ENCODE results near the gene DNAJB1. TPM values are rescaled to one million over a fixed set of nuclear protein-coding genes. Genes with fewer than 3 reads are reported as not detected.
A peak's percentile ranks its signal among the peaks of the same experiment; 100 is the strongest.

The DNAJB1 gene
- total RNA-seq, 1 donor from 2014 or later, result 83.3 TPM

GRCh38 chr19:14540741-14541525, 22.7 kb upstream of the DNAJB1 start:
- DNase-seq (ENCODE audit: low read depth), result no peak
- TF ChIP-seq, protein P1, sequence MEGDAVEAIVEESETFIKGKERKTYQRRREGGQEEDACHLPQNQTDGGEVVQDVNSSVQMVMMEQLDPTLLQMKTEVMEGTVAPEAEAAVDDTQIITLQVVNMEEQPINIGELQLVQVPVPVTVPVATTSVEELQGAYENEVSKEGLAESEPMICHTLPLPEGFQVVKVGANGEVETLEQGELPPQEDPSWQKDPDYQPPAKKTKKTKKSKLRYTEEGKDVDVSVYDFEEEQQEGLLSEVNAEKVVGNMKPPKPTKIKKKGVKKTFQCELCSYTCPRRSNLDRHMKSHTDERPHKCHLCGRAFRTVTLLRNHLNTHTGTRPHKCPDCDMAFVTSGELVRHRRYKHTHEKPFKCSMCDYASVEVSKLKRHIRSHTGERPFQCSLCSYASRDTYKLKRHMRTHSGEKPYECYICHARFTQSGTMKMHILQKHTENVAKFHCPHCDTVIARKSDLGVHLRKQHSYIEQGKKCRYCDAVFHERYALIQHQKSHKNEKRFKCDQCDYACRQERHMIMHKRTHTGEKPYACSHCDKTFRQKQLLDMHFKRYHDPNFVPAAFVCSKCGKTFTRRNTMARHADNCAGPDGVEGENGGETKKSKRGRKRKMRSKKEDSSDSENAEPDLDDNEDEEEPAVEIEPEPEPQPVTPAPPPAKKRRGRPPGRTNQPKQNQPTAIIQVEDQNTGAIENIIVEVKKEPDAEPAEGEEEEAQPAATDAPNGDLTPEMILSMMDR (conservative IDR thresholded peaks at IDR 0.05; ENCODE audit: low read depth, low read length), result no peak
- H3K4me3 ChIP-seq (ENCODE audit: low read depth, low read length), result no peak overlapping the region

- no peak for DNase-seq (ENCODE audit: low read depth)
- no peak overlapping the region for H3K4me3 ChIP-seq (ENCODE audit: low read depth, low read length)
- TF ChIP-seq, protein P1 (conservative IDR thresholded peaks at IDR 0.05; ENCODE audit: low read depth, low read length), result no peak
These were observed 18.9 kb upstream of the DNAJB1 start for GRCh38 chr19:14536926-14537692.

GRCh38 chr19:14533450-14533849, 15.3 kb upstream of the DNAJB1 start:
- H3K4me3 ChIP-seq (ENCODE audit: low read depth, low read length), result no peak overlapping the region
- TF ChIP-seq, protein P1 (conservative IDR thresholded peaks at IDR 0.05; ENCODE audit: low read depth, low read length), result no peak
- DNase-seq (ENCODE audit: low read depth), result no peak

DNA sequence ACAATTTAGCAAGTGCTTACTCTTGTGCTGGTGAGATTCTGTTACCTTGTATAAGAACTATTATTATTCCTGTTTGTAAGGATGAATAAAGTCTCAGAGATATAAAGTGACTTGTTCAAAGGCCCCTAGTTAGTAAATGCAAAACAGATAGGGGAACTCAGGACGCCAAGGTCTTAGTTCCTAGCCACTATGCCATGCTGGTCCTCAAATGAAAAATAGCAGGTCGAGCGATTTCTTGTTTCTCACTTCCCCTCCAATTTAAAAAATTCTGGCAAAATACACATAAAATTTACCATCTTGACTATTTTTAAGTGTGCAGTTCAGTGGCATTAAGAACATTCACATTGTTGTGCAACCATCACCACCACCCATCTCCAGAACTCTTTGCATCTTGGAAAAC, 12.3 kb upstream of the DNAJB1 start:
- DNase-seq (ENCODE audit: low read depth), result no peak
- peak overlapping the region; percentile 89 for H3K4me3 ChIP-seq (ENCODE audit: low read depth, low read length)
- TF ChIP-seq, protein P1 (conservative IDR thresholded peaks at IDR 0.05; ENCODE audit: low read depth, low read length), result no peak

DNA sequence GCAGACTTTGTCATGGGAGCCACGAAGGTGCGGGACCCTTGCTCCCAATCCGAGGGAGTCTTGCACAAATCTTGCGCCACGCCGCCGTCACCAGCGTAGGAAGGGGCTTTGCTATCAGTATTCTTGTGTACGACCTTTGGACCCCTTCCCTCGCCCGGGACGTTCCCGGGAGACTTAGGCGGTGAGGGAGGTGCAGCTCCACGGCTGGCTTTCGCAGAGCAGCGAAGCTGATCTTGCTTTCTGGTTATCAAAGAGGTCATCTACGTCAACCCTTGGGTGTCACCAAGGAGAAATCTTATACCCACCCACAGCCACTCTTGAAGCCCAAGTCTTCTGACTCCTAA, 11.8 kb upstream of the DNAJB1 start:
- peak overlapping the region; percentile 89 for H3K4me3 ChIP-seq (ENCODE audit: low read depth, low read length)
- TF ChIP-seq, protein P1 (conservative IDR thresholded peaks at IDR 0.05; ENCODE audit: low read depth, low read length), result no peak
- DNase-seq (ENCODE audit: low read depth), result no peak

GRCh38 chr19:14529254-14530004, 11.2 kb upstream of the DNAJB1 start, which contains the start of gene TECR:
TSS of gene TECR (plus strand) at chr19:14529594. CDS start at chr19:14529697, 103 bp downstream.
- peak within 1 kb of the TSS; percentile 89 for H3K4me3 ChIP-seq (ENCODE audit: low read depth, low read length)
- DNase-seq (ENCODE audit: low read depth), result peak; percentile 98
- TF ChIP-seq, protein P1 (conservative IDR thresholded peaks at IDR 0.05; ENCODE audit: low read depth, low read length), result no peak
